IMR-90 (cell line): ENCODE data around the gene DNAJC6.

ENCODE experiments used
- FOS ChIP-seq: fragments of 150-350 bp; IDR thresholded peaks from 2 replicates; pipeline ENCODE4 v1.6.1; 2016; ENCODE audit warnings: low read depth, low read length
- MAZ ChIP-seq: IDR thresholded peaks from 2 replicates; pipeline ENCODE4 v1.6.1; 2012; ENCODE audit warnings: low read depth, mild to moderate bottlenecking, low read length, improper control_type of control experiment, moderate library complexity, borderline replicate concordance
- MXI1 ChIP-seq: IDR thresholded peaks from 2 replicates; pipeline ENCODE4 v1.6.1; 2012; ENCODE audit warnings: low read depth, mild to moderate bottlenecking, low read length, moderate library complexity, borderline replicate concordance
- NFE2L2 ChIP-seq: fragments of 150-350 bp; IDR thresholded peaks from 2 replicates; pipeline ENCODE4 v1.6.1; 2016; ENCODE audit warnings: low read depth, mild to moderate bottlenecking, low read length
- POLR2A ChIP-seq: IDR thresholded peaks from 2 replicates; pipeline ENCODE4 v1.6.1; 2012; ENCODE audit warnings: mild to moderate bottlenecking, low read depth, low read length
- TF ChIP-seq, protein P1 (sequence below): conservative IDR thresholded peaks from 2 replicates; pipeline ENCODE4 v1.5.1; 2012; ENCODE audit warnings: mild to moderate bottlenecking, low read depth, low read length, improper control_type of control experiment
- TF ChIP-seq, protein P2 (sequence below): fragments of 150-350 bp; IDR thresholded peaks from 2 replicates; pipeline ENCODE4 v1.6.1; 2016; ENCODE audit warnings: low read depth, mild to moderate bottlenecking, low read length, moderate library complexity, borderline replicate concordance

DNA sequence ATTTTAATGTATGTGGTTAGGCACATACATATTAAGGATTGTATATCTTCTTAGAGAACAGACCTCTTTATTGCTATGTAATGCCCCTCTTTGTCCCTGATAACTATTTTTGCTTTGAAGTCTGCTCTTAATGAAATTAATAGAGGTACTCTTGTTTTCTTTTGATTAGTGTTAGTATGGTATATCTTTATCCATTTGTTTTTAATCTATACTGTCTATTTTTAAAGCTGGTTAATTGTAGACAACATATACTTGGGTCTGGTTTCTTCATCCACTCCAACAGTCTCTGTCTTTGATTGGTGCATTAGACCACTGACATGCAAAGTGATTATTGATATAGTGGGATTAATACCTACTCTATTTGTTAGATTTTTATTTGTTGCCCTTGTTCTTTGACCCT, 147.1 kb downstream of the DNAJC6 start:
- TF ChIP-seq, protein P1, sequence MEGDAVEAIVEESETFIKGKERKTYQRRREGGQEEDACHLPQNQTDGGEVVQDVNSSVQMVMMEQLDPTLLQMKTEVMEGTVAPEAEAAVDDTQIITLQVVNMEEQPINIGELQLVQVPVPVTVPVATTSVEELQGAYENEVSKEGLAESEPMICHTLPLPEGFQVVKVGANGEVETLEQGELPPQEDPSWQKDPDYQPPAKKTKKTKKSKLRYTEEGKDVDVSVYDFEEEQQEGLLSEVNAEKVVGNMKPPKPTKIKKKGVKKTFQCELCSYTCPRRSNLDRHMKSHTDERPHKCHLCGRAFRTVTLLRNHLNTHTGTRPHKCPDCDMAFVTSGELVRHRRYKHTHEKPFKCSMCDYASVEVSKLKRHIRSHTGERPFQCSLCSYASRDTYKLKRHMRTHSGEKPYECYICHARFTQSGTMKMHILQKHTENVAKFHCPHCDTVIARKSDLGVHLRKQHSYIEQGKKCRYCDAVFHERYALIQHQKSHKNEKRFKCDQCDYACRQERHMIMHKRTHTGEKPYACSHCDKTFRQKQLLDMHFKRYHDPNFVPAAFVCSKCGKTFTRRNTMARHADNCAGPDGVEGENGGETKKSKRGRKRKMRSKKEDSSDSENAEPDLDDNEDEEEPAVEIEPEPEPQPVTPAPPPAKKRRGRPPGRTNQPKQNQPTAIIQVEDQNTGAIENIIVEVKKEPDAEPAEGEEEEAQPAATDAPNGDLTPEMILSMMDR = no peak
- TF ChIP-seq POLR2A = no peak
- no peak for TF ChIP-seq MXI1
- no peak for TF ChIP-seq FOS
- TF ChIP-seq, protein P2, sequence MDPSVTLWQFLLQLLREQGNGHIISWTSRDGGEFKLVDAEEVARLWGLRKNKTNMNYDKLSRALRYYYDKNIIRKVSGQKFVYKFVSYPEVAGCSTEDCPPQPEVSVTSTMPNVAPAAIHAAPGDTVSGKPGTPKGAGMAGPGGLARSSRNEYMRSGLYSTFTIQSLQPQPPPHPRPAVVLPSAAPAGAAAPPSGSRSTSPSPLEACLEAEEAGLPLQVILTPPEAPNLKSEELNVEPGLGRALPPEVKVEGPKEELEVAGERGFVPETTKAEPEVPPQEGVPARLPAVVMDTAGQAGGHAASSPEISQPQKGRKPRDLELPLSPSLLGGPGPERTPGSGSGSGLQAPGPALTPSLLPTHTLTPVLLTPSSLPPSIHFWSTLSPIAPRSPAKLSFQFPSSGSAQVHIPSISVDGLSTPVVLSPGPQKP = no peak
- no peak for TF ChIP-seq MAZ
- TF ChIP-seq NFE2L2 = no peak
